Measurements from ENCODE around the gene RYR3. TPM values are rescaled to one million over a fixed set of nuclear protein-coding genes. Genes with fewer than 3 reads are reported as not detected.

RYR3 gene
- 1 to 10 TPM; 3.7 to 7.2 (median 4.5) TPM for total RNA-seq

DNA sequence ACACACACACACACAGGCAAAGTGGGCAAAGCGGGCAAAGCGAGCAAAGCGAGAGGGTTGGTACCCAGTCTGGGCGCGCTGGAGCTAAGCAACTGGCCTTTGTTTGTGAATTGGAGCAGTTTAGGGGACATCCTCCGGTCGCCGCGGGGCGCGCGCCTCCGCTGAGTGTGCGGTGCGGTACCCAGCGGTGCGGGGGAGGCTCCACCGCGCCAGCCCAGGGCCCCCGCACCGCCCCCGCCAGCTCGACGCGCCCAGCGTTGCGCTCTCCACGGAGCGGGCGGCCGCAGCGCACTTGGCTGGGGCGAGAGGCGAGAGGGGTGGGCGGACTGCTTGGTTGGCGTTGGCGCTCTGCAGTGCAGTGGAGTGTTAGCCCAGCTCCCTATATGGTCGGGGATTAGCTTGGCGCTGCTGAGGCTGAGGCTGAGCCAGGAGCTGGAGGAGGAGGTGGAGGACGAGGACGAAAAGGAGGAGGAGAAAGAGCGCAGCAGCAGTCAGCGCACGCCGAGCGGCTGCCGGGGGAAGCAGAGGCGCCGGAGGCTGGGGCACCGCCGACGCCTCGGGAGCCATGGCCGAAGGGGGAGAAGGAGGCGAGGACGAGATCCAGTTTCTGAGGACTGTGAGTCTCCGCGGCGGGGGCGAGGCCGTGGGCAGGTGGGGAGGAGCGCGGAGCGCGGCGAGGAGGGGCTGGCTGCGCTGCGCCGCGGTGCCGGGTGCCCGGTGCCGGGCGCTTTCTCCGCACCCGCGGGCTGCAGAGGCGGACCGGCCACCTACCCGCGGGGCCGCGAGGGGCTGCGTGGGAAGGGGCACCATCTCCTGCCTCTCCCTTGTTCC lies at the start of gene RYR3:
Gene RYR3, plus strand, starts transcription at position 487 of the 831 bp plus-strand sequence. Its CDS starts 79 bp downstream, at position 566.
- peak in 1 of 2 donors; percentile 30 for TF ChIP-seq POLR2AphosphoS5 (IDR thresholded peaks at IDR 0.05)
- no peak for TF ChIP-seq EP300 (IDR thresholded peaks at IDR 0.05)
- peak within 1 kb of the TSS; percentile 60 to 67 (median 62) for H3K4me3 ChIP-seq
- H3K4me1 ChIP-seq, result peaks cover 0 to 36% (median 34%) of the 10 kb centered on the region in 4 donors
- under 1% methylated on average over 34 of the region's 84 CpGs for WGBS
- intact Hi-C loops (cut with DNase I), result no loop called here
- no peaks in the 10 kb centered on the region for H3K9me3 ChIP-seq
- H3K27me3 ChIP-seq, result peaks cover 0 to 22% (median 0%) of the 10 kb centered on the region in 4 donors
- no peaks in the 10 kb centered on the region for H3K36me3 ChIP-seq
- peak; percentile 90 for DNase-seq (ENCODE audit: extremely low spot score)
- peak within 1 kb of the TSS; percentile 61 to 79 (median 76) for H3K27ac ChIP-seq (replicated peaks in 1 of 4)

GRCh38 chr15:33262306-33262705 lies 48.5 kb upstream of the RYR3 start:
- H3K4me3 ChIP-seq, result no peak overlapping the region
- intact Hi-C loops (cut with DNase I), result no loop called here
- no peaks in the 10 kb centered on the region for H3K4me1 ChIP-seq
- DNase-seq (ENCODE audit: extremely low spot score), result no peak
- no peaks in the 10 kb centered on the region for H3K27me3 ChIP-seq
- no peak for TF ChIP-seq CTCF (IDR thresholded peaks at IDR 0.05)
- no peak for TF ChIP-seq POLR2AphosphoS5 (IDR thresholded peaks at IDR 0.05)
- TF ChIP-seq POLR2A (IDR thresholded peaks at IDR 0.05; ENCODE audit: low read depth), result no peak
- no peak for TF ChIP-seq EP300 (IDR thresholded peaks at IDR 0.05)
- H3K27ac ChIP-seq (replicated peaks in 1 of 4), result no peak overlapping the region
- no peaks in the 10 kb centered on the region for H3K36me3 ChIP-seq
- no peaks in the 10 kb centered on the region for H3K9me3 ChIP-seq
- 69% methylated on average over 2 of the region's 2 CpGs for WGBS

DNA sequence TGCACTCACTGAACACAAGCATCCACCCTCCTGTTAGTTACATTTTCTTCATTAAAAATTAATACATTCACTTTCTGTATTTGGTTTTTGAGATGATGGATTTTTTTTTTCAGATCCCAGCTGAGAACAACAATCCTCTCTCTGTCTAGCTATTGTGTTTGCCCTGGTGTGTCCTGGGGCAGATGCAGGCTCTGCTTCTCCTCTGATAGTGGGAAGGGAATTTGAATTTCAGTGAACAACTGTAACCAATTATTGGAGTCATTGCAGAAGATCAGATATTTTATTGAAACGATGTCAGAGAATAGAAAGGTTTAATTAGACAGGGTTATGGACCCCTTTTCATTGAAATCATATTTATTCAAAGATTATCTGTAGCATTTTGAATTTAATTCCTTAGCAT lies 33.1 kb upstream of the RYR3 start:
- 65% methylated on average over 1 of the region's 1 CpG for WGBS
- no peaks in the 10 kb centered on the region for H3K4me1 ChIP-seq
- TF ChIP-seq CTCF (IDR thresholded peaks at IDR 0.05) (no peak), POLR2AphosphoS5 (IDR thresholded peaks at IDR 0.05) (no peak), EP300 (IDR thresholded peaks at IDR 0.05) (no peak), POLR2A (IDR thresholded peaks at IDR 0.05; ENCODE audit: low read depth) (no peak)
- no peak overlapping the region for H3K4me3 ChIP-seq
- H3K36me3 ChIP-seq, result no peaks in the 10 kb centered on the region
- peaks cover 0 to 9% (median 0%) of the 10 kb centered on the region in 4 donors for H3K27me3 ChIP-seq
- no peaks in the 10 kb centered on the region for H3K9me3 ChIP-seq
- H3K27ac ChIP-seq (replicated peaks in 1 of 4), result no peak overlapping the region
- no peak for DNase-seq (ENCODE audit: extremely low spot score)
- intact Hi-C loops (cut with DNase I), result no loop called here

- TF ChIP-seq POLR2A (IDR thresholded peaks at IDR 0.05; ENCODE audit: low read depth) (no peak), CTCF (IDR thresholded peaks at IDR 0.05) (no peak), POLR2AphosphoS5 (IDR thresholded peaks at IDR 0.05) (no peak), EP300 (IDR thresholded peaks at IDR 0.05) (no peak)
- Histone ChIP-seq H3K36me3 (no peaks in the 10 kb centered on the region), H3K27me3 (peaks cover 0 to 9% (median 0%) of the 10 kb centered on the region in 4 donors), H3K9me3 (no peaks in the 10 kb centered on the region), H3K27ac (replicated peaks in 1 of 4) (no peak overlapping the region), H3K4me1 (no peaks in the 10 kb centered on the region), H3K4me3 (no peak overlapping the region)
- intact Hi-C loops (cut with DNase I), result no loop called here
- DNase-seq (ENCODE audit: extremely low spot score), result peak; percentile 81
- WGBS, result 68% methylated on average over 4 of the region's 4 CpGs
Observed at GRCh38 chr15:33278816-33279612, 31.8 kb upstream of the RYR3 start.

Data from esophagus muscularis mucosa (tissue), 4 donors.